ENCODE measurements around the gene DPPA4. TPM values are rescaled to one million over a fixed set of nuclear protein-coding genes. Genes with fewer than 3 reads are reported as not detected.
"Not testable (repeated sequence)": the region's sequence is repeated elsewhere in the genome, so short reads cannot be mapped to it uniquely, and the experiment has no call there.

DPPA4 gene
- not detected for total RNA-seq

GRCh38 chr3:109337393-109337792 is at the start of gene DPPA4:
Gene DPPA4 (minus strand): TSS chr3:109337546. CDS start chr3:109337517, 29 bp downstream.
- no peak for ATAC-seq

- ATAC-seq = no peak
Measured at GRCh38 chr3:109385442-109386318, 48.3 kb upstream of the DPPA4 start.

GRCh38 chr3:109384164-109384563 is 46.8 kb upstream of the DPPA4 start:
- ATAC-seq = no peak

- no peak for ATAC-seq
Measured at GRCh38 chr3:109382588-109382987, 45.2 kb upstream of the DPPA4 start.

GRCh38 chr3:109375975-109376374 is 38.6 kb upstream of the DPPA4 start:
- no peak for ATAC-seq

GRCh38 chr3:109374434-109374833 is 37.1 kb upstream of the DPPA4 start:
- not testable (repeated sequence) for ATAC-seq

GRCh38 chr3:109373933-109374332 is 36.6 kb upstream of the DPPA4 start:
- ATAC-seq = no peak

- no peak for ATAC-seq
Measured at GRCh38 chr3:109372639-109373038, 35.3 kb upstream of the DPPA4 start.

GRCh38 chr3:109369510-109369909 is 32.2 kb upstream of the DPPA4 start:
- no peak for ATAC-seq

- no peak for ATAC-seq
Measured at GRCh38 chr3:109364088-109364487, 26.7 kb upstream of the DPPA4 start.

- no peak for ATAC-seq
Measured at GRCh38 chr3:109363634-109364033, 26.3 kb upstream of the DPPA4 start.

- no peak for ATAC-seq
Measured at GRCh38 chr3:109362823-109363222, 25.5 kb upstream of the DPPA4 start.

- not testable (repeated sequence) for ATAC-seq
Measured at GRCh38 chr3:109358809-109359208, 21.5 kb upstream of the DPPA4 start.

- ATAC-seq = no peak
Measured at GRCh38 chr3:109356442-109357155, 19.3 kb upstream of the DPPA4 start.

- ATAC-seq = no peak
Measured at GRCh38 chr3:109355625-109356441, 18.5 kb upstream of the DPPA4 start.

GRCh38 chr3:109353057-109353456 is 15.7 kb upstream of the DPPA4 start:
- ATAC-seq = no peak

- ATAC-seq = no peak
Measured at GRCh38 chr3:109351231-109351630, 13.9 kb upstream of the DPPA4 start.

- no peak for ATAC-seq
Measured at GRCh38 chr3:109346770-109347295, 9.5 kb upstream of the DPPA4 start.

- no peak for ATAC-seq
Measured at GRCh38 chr3:109346099-109346498, 8.8 kb upstream of the DPPA4 start.

GRCh38 chr3:109339714-109340648 is 2.6 kb upstream of the DPPA4 start:
- ATAC-seq = no peak

GRCh38 chr3:109339197-109339596 is 1.9 kb upstream of the DPPA4 start:
- no peak for ATAC-seq

GRCh38 chr3:109338322-109338721 is 976 bp upstream of the DPPA4 start:
- no peak for ATAC-seq
